HG02571 (cell line): ENCODE data around the gene SIK1.
"Not testable (repeated sequence)": the region's sequence is repeated elsewhere in the genome, so short reads cannot be mapped to it uniquely, and the experiment has no call there.

Experiments
- ATAC-seq: cut with Tn5 transposase; IDR thresholded peaks from one replicate; pipeline ENCODE4 v1.9.1; 2021; ENCODE audit warnings: mild to moderate bottlenecking, moderate library complexity; ENCODE audit not compliant: unreplicated experiment

SIK1 gene

GRCh38 chr21:43426404-43427241 is at the start of gene SIK1:
SIK1 (minus strand) TSS chr21:43427131; CDS start chr21:43426178, 953 bp downstream.
- ATAC-seq = not testable (repeated sequence)

- ATAC-seq = not testable (repeated sequence)
Observed at GRCh38 chr21:43471597-43472242, 44.8 kb upstream of the SIK1 start.

DNA sequence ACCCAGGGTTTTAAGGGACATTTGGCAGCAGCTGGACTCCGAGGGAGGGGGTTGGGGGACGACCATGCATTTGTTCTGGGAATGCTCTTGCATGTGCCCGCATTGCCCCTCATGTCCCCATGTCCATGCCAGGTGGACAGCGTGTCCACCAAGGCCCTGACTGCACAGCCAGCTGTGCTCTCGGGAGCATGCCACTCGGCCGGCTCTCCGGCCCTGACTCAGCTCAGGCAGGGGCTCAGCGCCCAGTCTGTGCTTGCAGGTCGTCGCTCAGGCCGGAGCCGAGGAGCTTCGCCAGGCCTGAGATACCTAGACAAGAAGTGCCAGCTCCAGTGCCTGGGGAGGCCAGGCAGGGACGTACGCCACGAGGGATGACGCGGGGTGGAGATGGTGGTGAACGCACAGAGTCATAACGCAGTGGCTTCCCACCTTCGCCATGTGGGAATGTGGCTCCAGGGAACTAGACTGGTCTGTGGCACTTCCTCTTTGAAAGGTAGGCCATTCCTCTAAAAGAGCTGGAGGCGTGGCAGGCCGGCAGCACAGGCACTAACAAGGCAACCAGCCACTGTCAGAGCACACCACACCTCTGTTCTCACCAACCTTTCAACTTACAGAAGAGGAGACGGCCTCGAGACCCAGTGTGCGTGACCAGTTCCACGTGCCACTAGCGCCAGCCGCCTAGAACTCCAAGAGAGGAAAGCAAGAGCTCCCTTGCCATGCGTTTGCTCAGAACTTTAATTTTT is 43.0 kb upstream of the SIK1 start:
- ATAC-seq = not testable (repeated sequence)

GRCh38 chr21:43467785-43468184 is 40.9 kb upstream of the SIK1 start:
- ATAC-seq = no peak

- not testable (repeated sequence) for ATAC-seq
Observed at GRCh38 chr21:43465159-43465558, 38.2 kb upstream of the SIK1 start.

GRCh38 chr21:43463498-43464261 is 36.7 kb upstream of the SIK1 start:
- not testable (repeated sequence) for ATAC-seq

DNA sequence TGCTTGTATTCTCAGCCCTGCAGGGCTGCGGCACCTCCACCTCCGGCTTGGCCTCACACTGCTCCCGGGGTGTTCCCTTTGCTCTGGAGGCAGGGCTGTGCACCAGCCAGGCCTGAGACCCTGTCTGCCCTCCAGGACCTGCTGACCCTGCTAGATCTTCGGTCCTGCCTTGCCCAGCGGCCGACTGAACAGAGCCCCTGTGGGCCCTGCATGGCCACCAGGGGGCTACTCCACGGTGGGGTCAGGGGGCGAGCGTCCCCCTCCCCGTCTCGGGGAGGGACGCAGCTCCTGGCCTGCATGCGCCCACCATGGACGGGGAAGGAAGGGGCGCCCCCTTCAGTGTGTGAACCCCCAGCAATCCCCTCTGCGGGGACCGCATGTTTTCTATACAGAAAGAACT is 36.0 kb upstream of the SIK1 start:
- ATAC-seq = not testable (repeated sequence)

- ATAC-seq = not testable (repeated sequence)
Observed at GRCh38 chr21:43460475-43460874, 33.5 kb upstream of the SIK1 start.

DNA sequence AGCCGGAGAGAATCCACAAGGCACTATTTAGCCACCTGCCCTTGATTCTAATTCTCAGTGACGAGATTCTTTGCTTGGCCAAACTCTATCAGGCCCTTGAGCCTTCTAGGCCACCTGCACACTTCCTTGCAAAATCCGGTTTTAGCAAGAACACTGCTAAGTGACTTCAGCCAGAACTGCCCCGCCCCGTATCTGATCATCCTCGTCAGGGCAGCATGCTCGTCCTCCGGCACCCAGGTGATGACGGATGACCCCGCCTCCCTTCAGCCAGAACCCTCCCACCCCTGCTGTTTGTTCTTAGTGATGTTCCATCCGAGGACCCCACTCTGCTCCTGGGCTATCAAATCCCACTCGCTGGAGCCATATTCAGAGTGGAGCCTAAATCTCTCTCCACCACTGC is 32.1 kb upstream of the SIK1 start:
- not testable (repeated sequence) for ATAC-seq

GRCh38 chr21:43456616-43457314 is 29.8 kb upstream of the SIK1 start:
- ATAC-seq = not testable (repeated sequence)

GRCh38 chr21:43455717-43456116 is 28.8 kb upstream of the SIK1 start:
- ATAC-seq = not testable (repeated sequence)

- ATAC-seq = not testable (repeated sequence)
Observed at GRCh38 chr21:43454176-43454575, 27.2 kb upstream of the SIK1 start.

GRCh38 chr21:43451850-43452249 is 24.9 kb upstream of the SIK1 start:
- not testable (repeated sequence) for ATAC-seq

- ATAC-seq = not testable (repeated sequence)
Observed at GRCh38 chr21:43450287-43450686, 23.4 kb upstream of the SIK1 start.

- ATAC-seq = not testable (repeated sequence)
Observed at GRCh38 chr21:43447353-43447977, 20.5 kb upstream of the SIK1 start.

DNA sequence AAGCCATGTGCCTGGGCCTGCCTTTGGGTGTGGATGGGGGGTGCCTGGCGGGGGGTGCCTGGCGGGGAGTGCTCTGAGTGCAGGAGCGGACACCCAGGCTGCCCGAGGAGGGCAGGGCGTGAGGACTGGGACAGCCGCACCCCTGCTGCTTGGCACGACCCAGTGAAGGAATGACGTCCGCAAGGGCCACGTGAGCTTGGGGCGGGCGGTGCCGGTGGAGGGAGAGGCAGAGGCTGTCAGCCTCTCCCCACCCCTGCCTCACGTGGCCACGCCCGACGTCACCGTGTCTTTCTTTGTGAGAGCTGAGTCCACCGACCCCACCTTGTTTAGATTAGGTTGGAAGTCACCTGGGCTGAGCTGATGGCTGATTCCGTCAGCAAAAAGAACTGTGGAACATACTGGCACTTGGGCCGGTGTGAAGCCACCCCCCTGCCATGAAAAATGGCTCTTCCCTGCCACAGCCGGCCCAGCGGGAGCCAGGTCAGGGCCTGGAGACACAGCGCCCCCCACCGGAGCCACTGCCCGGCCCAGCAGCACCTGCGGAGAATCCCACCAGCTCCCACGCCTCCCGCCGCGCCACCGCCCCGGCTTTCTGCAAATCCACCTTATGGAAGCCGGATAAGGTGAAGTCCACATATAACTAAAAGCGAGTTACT is 19.5 kb upstream of the SIK1 start:
- ATAC-seq = not testable (repeated sequence)

DNA sequence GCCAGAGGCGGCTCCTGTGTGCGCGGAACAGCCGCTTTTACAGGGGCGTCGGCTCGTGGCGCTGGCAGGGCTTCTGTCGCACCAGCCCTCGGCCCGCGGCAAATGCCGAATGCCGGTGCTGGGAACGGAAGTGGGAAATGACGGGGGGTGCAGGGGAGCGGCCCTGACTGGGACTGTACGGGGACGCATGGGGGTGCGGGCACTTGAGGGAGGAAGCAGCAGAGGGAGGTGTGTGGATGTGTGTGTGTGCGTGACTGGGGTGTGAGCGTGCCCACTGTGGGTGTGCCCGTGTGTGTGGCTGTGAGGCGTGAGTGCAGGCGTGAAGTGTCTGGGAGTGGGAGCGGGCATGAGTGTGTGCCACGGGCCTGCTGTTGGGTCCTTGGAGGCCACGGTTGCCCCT is 17.6 kb upstream of the SIK1 start:
- ATAC-seq = not testable (repeated sequence)

- not testable (repeated sequence) for ATAC-seq
Observed at GRCh38 chr21:43442571-43442970, 15.6 kb upstream of the SIK1 start.
